ENCODE data around the gene HGFAC. TPM values are rescaled to one million over a fixed set of nuclear protein-coding genes. Genes with fewer than 3 reads are reported as not detected.

Gene HGFAC
- total and polyA plus RNA-seq, 2 of the 13 experiments (the other 11 are each of a cell fraction or from before 2014, with no cell fraction given) = 8.5 to 63.6 TPM

DNA sequence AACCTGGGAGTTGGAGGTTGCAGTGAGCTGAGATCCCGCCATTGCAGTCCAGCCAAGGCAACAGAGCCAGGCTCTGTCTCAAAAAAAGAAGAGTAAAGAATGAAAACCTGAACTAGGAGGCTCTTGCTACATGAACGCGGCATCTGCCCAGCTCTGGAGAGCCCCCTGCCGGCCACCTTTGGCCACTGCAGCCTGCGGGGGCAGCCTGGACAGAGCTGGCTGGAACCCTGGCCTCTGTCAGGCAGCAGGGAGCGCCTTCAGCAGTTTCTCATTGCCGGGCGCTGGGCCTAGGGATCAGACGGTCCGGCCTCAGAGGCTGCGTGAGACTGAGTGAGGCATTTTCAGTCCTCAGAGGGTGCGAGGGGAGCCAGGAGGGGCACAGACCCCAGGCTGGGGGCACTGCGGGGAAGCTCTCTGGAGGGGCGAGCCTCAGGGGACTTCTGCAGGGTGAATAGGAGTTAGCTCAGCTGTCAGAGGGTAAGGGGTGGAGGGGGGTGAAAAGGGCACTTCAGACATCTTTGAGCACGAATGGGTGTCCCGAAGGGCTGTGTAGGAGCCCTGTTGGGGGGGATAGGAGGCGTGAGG lies 38.9 kb downstream of the HGFAC start (continued):
- TF ChIP-seq ZNF101 (CRISPR knock-in tag; IDR thresholded peaks at IDR 0.05; ENCODE audit: borderline replicate concordance, low read depth) (no peak), ZNF768 (CRISPR knock-in tag; IDR thresholded peaks at IDR 0.05) (no peak), HNRNPLL (IDR thresholded peaks at IDR 0.05; ENCODE audit: low read depth, low read length, poor library complexity, severe bottlenecking) (no peak), ZBTB7B (CRISPR knock-in tag; IDR thresholded peaks at IDR 0.05) (no peak), ZGPAT (CRISPR knock-in tag; IDR thresholded peaks at IDR 0.05) (no peak), ZFP91 (CRISPR knock-in tag; IDR thresholded peaks at IDR 0.05; ENCODE audit: borderline replicate concordance) (peak; percentile 35; the same call in 1 of the 2 replicates), ONECUT2 (CRISPR knock-in tag; IDR thresholded peaks at IDR 0.05) (no peak), ZNF567 (CRISPR knock-in tag; IDR thresholded peaks at IDR 0.05; ENCODE audit: borderline replicate concordance) (no peak), PRDM15 (CRISPR knock-in tag; IDR thresholded peaks at IDR 0.05) (no peak), SOX6 (IDR thresholded peaks at IDR 0.05) (no peak), SOX6 (CRISPR knock-in tag; IDR thresholded peaks at IDR 0.05) (no peak), ZNF775 (CRISPR knock-in tag; IDR thresholded peaks at IDR 0.05; ENCODE audit: borderline replicate concordance) (no peak), SP4 (CRISPR knock-in tag; IDR thresholded peaks at IDR 0.05) (0 out of 2 replicates have a peak, but pooled peaks have one; percentile 21), MBNL3 (CRISPR knock-in tag; conservative IDR thresholded peaks at IDR 0.05) (no peak)
- TF ChIP-seq, protein P1, sequence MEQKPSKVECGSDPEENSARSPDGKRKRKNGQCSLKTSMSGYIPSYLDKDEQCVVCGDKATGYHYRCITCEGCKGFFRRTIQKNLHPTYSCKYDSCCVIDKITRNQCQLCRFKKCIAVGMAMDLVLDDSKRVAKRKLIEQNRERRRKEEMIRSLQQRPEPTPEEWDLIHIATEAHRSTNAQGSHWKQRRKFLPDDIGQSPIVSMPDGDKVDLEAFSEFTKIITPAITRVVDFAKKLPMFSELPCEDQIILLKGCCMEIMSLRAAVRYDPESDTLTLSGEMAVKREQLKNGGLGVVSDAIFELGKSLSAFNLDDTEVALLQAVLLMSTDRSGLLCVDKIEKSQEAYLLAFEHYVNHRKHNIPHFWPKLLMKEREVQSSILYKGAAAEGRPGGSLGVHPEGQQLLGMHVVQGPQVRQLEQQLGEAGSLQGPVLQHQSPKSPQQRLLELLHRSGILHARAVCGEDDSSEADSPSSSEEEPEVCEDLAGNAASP (CRISPR knock-in tag; IDR thresholded peaks at IDR 0.05; ENCODE audit: borderline replicate concordance) = 0 out of 2 replicates have a peak, but pooled peaks have one; percentile 17
- TF ChIP-seq, protein P2, sequence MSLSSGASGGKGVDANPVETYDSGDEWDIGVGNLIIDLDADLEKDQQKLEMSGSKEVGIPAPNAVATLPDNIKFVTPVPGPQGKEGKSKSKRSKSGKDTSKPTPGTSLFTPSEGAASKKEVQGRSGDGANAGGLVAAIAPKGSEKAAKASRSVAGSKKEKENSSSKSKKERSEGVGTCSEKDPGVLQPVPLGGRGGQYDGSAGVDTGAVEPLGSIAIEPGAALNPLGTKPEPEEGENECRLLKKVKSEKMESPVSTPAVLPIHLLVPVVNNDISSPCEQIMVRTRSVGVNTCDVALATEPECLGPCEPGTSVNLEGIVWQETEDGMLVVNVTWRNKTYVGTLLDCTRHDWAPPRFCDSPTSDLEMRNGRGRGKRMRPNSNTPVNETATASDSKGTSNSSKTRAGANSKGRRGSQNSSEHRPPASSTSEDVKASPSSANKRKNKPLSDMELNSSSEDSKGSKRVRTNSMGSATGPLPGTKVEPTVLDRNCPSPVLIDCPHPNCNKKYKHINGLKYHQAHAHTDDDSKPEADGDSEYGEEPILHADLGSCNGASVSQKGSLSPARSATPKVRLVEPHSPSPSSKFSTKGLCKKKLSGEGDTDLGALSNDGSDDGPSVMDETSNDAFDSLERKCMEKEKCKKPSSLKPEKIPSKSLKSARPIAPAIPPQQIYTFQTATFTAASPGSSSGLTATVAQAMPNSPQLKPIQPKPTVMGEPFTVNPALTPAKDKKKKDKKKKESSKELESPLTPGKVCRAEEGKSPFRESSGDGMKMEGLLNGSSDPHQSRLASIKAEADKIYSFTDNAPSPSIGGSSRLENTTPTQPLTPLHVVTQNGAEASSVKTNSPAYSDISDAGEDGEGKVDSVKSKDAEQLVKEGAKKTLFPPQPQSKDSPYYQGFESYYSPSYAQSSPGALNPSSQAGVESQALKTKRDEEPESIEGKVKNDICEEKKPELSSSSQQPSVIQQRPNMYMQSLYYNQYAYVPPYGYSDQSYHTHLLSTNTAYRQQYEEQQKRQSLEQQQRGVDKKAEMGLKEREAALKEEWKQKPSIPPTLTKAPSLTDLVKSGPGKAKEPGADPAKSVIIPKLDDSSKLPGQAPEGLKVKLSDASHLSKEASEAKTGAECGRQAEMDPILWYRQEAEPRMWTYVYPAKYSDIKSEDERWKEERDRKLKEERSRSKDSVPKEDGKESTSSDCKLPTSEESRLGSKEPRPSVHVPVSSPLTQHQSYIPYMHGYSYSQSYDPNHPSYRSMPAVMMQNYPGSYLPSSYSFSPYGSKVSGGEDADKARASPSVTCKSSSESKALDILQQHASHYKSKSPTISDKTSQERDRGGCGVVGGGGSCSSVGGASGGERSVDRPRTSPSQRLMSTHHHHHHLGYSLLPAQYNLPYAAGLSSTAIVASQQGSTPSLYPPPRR (CRISPR knock-in tag; IDR thresholded peaks at IDR 0.05; ENCODE audit: borderline replicate concordance) = no peak

All from HepG2 (cell line).